GM18499 (cell line): ENCODE measurements around the gene CSF3.

ENCODE experiments used
- ATAC-seq: cut with Tn5 transposase; IDR thresholded peaks from one replicate; pipeline ENCODE4 v1.9.1; 2021; ENCODE audit warnings: moderate number of reproducible peaks; ENCODE audit not compliant: insufficient read depth, unreplicated experiment

CSF3 gene, protein sequence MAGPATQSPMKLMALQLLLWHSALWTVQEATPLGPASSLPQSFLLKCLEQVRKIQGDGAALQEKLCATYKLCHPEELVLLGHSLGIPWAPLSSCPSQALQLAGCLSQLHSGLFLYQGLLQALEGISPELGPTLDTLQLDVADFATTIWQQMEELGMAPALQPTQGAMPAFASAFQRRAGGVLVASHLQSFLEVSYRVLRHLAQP

GRCh38 chr17:40015005-40015997 is at the start of gene CSF3:
CSF3 (plus strand) TSS chr17:40015440; CDS start chr17:40015475, 35 bp downstream.
- ATAC-seq, result no peak

DNA sequence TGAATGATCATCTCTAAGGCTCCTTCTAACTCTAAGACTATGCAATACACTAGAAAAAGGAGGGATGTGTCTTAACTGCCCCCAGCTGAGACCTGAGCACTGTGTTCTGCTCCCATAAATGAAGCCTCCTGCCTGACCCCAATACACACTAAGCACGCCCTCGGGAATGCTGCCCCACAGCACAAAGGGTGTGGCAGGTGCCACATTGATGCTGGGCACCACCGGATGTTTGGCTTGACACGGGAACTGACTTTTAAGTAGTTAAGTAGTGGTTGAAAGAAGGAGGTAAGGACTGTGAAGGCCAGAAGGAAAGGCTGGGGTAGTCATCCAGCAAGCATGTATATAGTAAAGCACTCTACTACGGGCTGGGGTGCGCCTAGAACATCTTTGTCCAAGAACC is 48.5 kb upstream of the CSF3 start:
- no peak for ATAC-seq

DNA sequence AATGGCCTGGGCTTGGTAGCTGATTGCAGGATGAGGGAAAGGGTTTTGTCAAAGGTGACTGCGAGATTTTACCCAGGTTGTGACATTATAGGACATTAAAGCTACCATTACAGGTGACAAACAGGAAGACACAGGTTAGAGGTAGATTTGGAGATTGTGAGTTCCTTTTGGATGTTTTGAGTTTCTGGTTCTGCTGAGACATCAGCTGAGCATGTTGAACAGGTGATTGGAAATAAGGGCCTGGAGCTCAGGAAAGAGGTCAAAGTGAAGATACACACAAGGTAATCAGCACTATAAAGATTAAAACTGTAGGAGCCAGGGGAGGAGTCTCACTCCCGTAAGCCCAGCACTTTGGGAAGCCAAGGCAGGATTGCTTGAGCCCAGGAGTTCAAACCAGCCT is 46.5 kb upstream of the CSF3 start:
- ATAC-seq, result no peak

GRCh38 chr17:39969375-39969774 is 45.9 kb upstream of the CSF3 start:
- ATAC-seq, result no peak

- ATAC-seq, result no peak
Observed at GRCh38 chr17:39970157-39970692, 45.0 kb upstream of the CSF3 start.

GRCh38 chr17:39971076-39971603 is 44.1 kb upstream of the CSF3 start:
- no peak for ATAC-seq

DNA sequence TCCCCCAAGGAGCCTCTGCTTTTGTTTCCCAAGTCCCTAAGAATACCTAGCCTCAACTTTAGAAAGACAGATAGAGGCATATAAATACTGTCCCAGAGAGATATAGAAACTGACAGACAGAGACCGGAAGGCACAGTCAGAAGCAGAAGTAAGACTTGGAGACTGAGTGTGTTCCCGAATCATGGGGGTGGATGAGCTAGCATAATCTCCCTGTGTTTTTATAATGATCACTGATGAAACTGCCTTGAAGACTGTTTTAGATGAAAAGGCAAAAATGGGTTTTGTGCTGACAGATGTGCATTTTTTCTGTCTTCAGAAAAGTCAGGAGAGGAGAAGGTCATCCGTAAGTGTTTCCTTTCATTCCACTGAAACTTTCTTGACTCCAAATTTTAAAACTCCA is 43.0 kb upstream of the CSF3 start:
- ATAC-seq, result no peak

- ATAC-seq, result no peak
Observed at GRCh38 chr17:39973496-39973895, 41.7 kb upstream of the CSF3 start.

DNA sequence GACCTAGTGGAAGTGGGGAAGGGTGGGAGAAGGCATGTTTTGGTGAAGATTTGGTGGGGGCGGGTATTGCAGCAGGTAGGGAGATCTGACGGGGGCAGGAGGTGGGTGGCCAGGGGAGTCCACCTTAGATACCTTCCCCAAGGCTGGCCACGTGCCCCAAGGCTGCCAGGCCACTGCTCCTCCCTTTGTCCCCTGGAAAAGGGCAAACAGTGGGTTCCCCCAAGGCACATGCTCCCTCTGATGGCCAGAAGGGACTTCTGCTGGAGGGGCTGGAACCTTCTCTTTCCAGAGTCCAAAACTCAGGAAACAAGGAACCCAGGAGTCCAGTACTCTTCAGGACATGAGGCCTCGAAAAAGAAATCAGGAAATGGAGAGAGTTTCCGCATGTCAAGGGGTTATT is 40.8 kb upstream of the CSF3 start:
- ATAC-seq, result no peak

- ATAC-seq, result no peak
Observed at GRCh38 chr17:39975801-39976200, 39.4 kb upstream of the CSF3 start.

DNA sequence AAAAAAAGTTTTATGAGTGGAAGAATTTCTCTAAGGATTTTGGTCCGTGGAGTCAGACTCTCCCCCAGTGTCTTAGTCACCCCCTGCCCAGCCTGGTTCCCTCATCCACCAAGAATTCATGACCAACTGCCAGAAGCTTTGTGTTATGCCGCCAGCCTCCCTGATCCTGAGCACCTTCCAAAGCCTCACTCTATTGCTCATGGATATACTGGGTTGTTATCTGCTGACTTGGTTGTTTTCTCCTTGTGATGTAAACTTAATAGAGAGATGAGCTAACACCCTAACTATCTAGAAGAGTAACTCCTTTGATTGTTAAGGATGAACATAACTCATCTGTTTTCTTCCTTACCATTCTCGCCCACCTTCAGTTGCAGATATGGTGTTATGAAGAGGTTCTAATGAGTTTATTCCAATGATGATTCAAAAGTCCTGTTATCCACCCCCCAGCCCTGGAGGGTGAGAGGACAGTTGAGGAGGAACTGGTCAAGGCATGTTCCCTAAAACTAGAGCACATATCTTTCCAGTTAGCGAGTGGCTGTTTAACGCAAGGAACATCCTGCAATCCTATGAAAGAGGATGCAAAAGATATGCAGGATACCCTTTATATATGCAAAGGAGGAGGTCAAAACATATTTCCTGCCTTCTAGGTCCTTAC is 36.1 kb upstream of the CSF3 start:
- no peak for ATAC-seq

DNA sequence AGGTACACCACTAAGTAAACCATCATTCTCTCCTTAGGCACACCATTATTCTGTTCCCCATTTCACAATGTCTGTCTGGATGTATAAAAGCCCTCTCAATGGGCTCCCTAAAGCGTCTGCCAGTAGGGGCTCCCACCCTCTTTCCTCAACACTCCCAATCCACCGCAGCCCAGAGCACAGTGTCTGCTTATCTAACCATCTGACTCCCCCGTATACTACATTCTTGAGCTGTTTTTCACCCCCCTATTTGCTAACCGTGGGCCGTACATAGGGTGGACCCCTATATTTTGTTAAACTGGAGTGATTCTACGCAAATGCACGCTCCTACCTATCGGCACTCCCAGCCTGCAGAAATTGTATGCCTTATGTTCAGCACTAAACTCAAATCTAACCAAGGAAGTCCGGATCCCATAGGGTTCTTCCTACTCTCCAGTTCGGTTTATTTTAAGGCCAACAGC is 35.3 kb upstream of the CSF3 start:
- peak; percentile 11 for ATAC-seq

GRCh38 chr17:39980351-39981206 is 34.7 kb upstream of the CSF3 start, which contains the start of gene PSMD3:
PSMD3 (plus strand) TSS chr17:39980807; CDS start chr17:39980971, 164 bp downstream.
- peak; percentile 77 for ATAC-seq

DNA sequence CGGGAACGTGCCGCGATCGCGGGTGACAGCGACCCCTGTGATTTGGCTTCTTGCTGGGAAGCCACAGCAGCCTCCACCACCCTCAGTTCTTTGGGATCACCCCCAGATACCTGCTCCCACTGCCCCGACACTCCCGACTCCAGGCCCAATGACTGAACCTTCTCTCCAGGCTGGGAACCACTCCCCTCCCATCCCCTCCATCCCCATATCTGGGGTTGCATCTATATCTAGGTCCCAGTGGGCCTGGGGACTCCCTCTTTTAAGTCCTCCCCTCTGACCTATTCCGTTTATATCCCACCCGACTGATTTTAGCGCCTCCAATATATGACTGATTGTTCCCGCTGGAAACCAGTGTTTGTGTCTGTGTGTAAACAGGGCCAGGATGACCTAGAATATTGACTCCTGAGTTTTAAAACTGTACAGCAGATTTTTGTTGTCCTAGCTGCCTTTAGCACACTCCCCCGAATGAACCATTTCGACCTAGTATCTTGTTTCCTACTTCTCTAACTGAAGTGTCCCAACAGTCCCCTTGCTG is 34.0 kb upstream of the CSF3 start:
- ATAC-seq, result no peak

GRCh38 chr17:39981766-39982375 is 33.4 kb upstream of the CSF3 start:
- no peak for ATAC-seq

- ATAC-seq, result no peak
Observed at GRCh38 chr17:39988206-39988810, 26.9 kb upstream of the CSF3 start.

DNA sequence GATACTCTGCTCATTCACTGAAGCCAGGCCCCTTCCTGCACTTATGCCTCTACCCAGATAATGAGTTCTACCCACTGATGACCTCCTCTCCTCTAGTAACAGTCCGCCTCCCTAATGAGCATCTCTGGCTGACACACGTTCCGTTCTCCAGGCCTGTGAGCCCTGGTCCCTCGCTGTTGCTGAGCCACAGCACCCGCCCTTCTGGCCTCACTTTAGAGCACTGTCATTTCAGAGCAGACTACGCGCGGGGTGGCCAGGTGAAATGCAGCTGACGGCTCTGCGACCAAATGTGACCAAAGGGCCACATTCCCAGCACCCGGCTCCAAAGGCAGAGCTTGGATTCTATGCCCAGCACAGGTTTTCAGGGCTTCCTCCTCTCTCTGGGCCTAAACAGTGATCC is 20.8 kb upstream of the CSF3 start:
- no peak for ATAC-seq

GRCh38 chr17:39995438-39995837 is 19.8 kb upstream of the CSF3 start:
- no peak for ATAC-seq
